Measurements from ENCODE around the gene PLAU.
"Not testable (repeated sequence)": the region's sequence is repeated elsewhere in the genome, so short reads cannot be mapped to it uniquely, and the experiment has no call there.

Gene PLAU

DNA sequence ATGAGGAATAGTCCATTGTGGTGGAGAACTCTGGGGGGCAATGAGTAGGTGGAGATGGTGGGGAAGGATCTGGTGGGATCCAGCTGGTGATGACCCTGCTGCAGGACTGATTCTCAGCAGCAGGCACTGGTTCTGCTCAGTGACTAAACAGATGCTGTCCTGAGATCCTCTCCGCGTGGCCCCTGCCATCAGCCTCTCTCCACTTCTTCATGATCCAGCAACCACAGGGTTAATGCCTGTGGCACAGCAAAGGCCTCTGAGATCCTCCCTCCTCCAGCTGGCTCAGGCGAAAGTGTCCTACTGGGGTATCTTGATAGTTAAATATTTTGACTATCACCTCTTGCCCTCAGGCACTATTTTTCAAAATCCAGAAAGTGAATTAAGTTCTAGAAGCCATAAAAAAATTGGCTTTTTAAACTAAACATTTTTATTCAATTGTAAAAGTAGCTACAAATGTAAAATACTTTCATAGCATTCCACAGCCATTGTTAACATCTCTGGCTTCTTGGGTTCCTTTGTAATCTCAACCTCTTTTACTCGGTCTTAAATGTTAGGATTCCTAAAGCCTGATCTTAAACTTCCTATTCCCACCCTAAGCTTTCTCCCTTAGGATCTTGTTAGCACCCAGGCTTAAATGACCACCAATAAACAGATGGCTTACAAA, 13.1 kb downstream of the PLAU start:
- DNase-seq: no peak

DNA sequence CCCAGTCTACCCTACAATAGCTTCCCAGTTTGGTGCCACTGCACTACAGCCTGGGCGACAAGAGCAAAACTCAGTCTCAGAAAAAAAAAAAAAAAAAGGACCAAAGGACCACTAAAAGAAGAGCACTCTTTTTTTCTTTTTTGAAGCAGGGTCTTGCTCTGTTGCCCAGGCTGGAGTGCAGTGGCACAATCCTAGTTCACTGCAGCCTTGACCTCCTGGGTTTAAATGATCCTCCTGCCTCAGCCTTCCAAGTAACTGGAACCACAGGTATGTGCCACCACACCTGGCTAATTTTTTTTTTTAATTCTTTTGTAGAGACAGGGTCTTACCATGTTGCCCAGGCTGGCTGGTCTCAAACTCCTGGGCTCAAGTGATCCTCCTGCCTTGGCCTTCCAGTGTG, 14.0 kb downstream of the PLAU start:
- no peak for DNase-seq

DNA sequence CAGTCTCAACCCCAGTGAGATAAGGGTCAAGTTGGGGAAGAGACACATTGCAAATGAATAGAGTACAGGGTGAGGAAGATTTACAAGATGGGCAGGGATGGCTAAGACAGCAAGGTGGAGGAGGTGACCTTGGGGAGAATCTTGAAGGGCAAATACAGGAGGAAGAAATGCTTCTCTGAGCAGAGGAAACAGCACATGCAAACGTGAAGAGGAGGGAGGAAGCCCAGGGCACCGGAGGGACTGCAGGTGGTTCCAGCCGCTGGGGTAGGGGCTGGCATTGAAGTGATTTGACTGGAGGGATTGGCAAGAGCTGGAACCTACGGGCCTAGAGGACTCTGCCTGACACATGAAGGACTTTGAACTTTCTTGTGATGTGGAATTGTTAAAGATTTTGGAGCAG, 14.6 kb downstream of the PLAU start:
- no peak for DNase-seq

DNA sequence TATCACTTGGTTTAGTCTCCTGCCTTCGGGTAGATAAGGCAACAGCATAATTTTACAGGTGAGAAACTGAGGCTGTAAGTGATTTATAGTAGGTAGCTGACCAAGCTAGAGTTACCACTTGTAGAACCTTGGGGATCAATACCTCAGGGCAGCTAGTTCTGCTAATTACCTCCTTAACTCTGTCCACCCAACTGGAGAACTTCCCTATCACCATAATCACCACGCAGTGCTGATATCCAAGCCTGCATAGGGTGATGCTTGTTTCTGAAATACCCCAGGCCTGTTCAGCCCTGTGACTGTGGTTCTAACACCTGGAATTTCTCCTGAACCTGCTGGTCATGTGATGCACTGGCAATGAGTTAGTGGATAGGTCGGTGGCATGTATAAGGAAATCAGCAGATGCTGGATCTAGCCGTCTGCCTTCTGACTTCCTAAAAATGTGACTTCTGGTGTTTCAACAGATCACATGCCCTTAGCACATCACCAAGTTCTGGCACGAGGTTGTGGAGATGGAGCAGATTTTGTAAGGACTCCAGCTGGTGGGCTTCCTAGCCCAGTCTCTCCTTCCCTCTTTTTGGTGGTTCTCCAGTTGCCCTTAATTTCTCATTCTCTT, 15.3 kb downstream of the PLAU start:
- no peak for DNase-seq

DNA sequence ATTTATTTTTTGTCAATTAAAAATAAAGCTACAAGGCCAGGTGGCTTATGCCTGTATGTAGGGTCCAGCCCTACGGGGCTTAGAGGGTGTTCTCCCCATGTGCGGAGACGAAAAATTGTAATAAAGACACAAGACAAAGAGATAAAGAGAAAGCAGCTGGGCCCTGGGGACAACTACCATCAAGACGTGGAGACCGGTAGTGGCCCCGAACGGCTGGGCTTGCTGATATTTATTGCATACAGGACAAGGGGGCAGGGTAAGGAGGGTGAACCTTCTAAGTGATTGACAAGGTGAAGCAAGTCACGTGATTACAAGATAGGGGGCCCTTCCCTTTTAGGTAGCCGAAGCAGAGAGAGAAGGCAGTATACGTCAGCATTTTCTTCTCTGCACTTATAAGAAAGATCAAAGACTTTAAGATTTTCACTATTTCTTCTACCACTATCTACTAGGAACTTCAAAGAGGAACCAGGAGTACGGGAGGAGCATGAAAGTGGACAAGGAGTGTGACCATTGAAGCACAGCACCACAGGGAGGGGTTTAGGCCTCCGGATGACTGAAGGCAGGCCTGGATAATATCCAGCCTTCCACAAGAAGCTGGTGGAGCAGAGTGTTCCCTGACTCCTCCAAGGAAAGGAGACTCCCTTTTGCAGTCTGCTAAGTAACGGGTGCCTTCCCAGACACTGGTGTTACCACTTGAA, 19.8 kb downstream of the PLAU start:
- DNase-seq: not testable (repeated sequence)

DNA sequence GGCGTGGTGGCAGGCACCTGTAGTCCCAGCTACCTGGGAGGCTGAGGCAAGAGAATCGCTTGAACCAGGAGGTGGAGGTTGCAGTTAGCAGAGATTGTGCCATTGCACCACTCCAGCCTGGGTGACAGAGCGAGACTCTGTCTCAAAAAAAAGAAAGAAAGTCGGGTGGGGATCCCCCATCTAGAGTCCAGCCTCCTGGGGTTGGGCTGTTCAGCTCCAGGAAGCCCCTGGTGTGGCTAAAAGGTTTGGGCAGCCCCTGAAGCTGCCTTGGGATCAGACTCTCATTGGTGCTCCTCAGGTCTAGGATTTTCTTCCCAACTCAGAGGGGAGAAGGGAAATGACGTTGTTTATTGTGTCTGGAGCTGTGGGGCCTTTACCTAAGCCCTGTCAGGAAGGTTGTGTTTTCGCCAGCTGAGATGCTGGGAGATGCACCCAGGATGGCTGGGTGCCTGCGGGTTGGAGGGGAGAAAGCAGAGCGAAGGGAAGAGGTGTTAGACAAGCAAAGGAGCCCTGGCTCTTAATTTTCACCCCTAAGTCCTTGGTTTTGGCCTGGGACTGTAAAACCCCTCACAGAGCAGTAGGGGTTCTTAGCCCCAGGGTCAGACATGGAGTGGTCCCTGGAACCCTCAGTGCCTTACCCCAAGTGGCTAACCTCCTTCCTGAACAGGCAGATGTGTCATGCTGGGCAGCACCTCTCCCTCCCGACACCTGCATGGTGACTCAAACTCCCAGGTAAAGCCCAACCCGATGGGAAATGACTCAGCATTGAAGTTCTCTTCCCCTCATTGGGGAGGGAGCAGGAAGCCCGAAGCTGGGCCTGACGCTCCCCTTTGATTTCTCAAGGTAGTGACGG, 21.1 kb downstream of the PLAU start:
- DNase-seq: no peak

DNA sequence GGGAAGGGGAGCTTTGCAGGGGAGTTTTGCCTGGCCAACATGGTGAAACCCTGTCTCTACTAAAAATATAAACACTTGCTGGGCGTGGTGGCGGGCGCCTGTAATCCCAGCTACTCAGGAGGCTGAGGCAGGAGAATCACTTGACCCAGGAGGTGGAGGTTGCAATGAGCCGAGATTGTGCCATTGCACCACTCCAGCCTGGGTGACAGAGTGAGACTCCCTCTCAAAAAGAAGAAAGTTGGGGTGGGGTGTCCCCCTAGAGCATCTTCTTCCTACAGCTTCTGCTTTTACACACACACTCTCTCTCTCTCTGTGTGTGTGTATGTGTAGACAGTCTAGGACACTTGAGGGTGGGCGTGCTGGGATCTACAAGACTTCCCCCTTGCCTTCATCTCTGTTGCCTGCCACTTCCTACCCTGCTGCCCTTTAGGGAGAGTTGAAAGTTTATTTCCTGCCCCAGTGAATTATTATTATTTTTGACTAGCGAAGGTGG, 21.7 kb downstream of the PLAU start:
- DNase-seq: no peak

DNA sequence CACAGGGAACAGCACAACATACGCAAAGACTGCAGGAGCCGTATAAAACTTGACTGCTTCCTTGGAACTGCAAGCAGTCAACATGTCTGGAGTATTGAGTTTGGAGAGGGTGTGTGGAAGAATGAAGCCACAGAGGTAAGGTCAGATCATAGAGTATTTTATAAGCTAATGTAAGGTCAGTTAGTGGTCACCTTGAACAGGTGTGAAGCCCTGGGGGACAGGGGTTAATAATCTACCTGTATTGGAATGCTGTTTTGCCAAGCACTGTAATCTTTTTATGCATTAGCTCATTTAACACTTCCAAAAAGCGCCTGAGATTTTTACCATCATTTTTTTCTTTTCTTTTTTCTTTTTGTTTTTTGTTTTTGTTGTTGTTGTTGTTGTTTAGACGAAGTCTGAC, 23.1 kb downstream of the PLAU start:
- no peak for DNase-seq

DNA sequence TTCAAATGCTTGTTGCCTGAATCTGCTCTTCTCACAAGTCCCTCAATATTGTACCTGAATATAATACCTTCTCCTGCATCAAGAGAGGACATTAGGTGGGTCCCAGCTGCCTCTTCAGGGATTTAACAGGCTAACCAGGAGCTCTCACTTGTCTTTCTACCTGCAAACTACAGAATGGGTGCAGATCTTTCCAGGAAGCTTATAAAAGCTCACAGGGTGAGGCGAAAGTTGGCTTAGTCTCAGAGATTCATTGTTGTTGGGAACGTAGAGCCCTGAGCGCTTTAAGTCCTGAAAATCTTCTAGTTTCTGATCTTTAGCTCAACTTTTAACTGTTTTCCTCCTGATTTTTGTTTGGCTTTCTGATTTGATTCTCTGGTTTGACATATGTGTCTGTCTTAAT, 25.0 kb downstream of the PLAU start:
- DNase-seq: no peak

DNA sequence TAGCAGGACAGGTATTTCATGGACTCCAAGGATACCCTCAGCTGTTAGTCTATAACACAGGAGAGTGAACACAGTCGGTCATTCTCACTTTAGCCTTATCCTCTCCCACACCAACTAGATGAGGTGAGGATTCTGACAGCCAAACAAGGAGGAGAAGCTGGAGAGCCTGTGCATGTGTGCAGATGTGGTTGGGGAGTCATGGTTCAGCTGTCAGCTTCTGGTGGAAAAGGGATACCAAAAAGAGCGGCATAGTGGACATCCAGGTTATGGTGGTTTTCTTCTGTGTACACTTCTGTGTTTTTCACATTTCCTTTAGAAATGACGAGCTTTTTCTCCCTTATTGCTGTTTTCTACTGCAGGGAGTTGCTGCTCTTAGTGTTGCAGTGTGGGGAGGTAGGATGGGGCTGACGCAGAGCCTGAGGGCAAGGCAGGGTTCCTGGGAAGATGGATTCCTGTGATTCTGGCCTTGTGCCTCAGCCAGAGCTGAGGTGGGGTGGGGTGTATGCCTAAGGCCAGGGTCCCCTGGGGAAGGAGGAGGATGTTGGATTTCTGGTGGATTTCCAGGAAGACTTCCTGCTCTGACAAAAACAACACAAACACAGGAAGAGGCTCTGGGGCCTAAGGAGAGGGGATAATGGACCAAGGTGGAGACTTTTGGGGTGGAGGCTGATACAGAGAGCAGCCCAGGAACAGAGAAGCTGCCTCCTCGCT, 26.6 kb downstream of the PLAU start:
- DNase-seq: peak; percentile 21

DNA sequence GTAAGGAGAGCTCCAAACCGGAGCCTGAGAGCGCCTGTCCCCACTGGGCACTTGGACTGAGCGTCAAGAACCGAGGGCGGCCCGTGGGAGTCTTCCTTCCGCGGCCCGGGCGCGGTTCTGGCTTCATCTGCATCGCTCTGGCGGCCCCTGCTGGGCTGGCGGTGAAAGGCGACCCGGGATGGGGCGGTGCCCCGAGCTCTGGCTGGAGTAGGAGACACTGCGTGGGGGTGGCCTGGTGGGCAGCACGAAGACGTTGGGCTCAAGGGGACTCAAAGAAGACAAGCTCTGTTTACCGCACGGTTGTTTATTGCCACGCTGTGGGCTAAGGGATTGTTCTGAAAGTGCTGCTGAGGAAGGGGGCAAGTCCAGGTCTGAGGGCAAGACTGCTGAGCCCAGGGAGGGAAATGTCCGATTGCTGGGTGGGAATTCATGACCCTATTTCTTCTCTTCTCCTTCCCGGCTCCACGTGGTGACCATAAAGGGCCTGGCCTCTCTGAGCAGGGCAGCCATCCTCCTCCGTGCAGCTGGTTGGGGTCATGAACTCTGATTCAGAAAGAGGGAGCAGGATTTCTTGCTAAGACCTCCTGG, 29.8 kb downstream of the PLAU start:
- DNase-seq: peak; percentile 68

DNA sequence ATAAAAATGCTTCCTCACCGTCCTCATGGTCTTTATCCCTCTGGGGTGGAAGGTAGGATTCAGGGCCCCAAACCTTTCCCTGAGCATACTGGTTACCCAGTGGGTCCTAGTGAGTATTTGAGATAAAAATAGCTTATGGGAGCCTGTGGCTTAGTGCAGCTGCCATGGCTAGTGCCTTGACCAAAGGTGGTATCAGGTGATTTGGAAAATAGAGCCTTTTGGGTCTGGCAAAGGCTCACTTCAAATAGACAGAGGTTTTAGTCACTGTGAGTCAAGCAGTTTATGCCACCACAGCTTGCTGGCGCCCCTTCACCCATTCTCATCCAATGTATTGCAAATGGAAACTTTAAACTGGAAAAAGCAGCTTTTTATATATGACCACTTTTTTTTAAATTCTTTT, 30.4 kb downstream of the PLAU start:
- no peak for DNase-seq

DNA sequence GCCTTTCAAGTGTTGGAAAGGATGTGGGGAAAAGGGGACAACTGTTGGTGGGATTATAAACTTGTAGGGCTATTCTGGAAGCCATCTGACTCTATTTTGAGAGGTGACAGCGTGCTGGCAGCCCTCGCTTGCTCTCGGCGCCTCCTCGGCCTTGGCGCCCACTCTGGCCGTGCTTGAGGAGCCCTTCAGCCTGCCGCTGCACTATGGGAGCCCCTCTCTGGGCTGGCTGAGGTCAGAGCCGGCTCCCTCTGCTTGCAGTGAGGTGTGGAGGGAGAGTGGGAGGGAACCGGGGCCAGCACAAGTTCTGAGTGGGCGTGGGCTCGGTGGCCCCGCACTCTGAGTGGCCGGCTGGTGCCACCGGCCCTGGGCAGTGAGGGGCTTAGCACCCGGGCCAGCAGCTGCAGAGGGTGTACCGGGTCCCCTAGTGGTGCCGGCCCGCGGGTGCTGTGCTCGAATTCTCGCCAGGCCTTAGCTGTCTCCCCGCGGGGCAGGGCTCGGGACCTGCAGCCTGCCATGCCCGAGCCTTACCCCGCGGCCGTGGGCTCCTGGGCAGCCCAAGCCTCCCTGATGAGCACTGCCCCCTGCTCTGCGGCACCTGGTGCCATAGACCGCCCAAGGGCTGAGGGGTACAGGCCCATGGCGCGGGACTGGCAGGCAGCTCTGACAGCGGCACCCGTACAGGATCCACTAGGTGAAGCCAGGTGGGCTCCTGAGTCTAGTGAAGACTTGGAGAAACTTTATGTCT, 33.6 kb downstream of the PLAU start:
- no peak for DNase-seq

DNA sequence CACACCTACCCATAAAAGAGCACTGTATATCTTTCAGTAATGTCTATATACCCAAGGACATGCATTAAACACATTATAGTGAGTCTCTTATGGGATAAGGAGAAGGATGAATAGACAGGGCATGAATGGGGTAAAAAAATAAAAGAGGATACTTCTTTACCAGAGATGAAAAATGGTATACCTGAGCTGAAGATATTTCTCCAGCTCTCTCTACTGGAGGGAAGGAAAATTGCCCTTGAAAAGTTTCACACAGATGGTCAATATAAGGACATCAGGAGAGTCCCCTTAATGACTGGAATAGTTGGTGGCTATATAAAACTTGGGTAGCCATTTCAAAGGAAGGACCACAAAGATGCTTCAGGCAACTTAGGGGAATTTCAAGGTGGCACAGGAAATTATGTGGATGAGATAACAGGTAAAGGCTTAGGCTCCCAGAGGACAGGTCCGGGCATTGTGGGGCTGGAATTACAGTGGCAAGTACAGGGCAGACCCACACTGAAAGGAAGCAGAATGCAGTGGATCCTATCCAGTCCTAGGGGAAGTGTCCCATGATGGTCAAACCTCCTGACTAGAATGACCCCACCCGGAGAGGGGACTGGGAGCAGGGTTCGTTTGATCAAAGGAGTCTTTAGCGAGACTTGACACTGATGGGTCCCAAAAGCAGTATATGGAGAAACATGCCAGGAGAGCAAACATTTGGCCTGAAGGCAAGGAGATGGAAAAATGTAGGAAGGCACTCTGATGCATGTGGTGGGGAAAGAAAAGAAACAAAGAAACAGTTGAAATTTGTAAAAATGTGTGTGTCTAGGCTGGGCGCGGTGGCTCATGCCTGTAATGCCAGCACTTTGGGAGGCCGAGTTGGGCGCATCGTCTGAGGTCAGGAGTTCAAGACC, 35.6 kb downstream of the PLAU start:
- DNase-seq: no peak

DNA sequence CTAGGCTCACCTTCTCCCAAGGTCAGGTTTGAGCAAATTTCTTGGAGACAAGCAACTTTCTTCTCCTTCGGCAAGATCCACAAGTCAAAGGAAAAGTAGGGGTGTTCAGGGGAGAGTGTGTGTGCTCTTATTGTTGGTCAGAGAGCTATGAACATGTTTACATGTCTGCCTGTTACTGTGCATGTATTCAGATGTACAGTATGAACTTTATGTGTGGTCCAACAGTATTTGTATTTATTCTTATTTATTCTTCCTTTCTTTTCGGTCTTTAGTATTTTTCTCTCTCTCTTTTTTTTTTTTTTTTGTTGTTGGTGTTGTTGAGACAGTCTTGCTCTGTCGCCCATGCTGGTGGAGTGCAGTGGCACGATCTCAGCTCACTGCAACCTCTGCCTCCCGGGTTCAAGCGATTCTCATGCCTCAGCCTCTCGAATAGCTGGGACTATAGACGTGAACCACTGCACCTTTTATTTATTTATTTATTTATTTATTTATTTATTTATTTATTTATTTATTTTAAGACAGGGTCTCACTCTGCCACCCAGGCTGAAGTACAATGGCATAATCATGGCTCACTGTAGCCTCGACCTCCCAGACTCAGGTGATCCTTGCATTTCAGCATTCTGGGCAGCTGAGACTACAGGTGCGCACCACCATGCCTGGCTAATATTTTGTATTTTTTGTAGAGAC, 38.2 kb downstream of the PLAU start:
- DNase-seq: no peak

DNA sequence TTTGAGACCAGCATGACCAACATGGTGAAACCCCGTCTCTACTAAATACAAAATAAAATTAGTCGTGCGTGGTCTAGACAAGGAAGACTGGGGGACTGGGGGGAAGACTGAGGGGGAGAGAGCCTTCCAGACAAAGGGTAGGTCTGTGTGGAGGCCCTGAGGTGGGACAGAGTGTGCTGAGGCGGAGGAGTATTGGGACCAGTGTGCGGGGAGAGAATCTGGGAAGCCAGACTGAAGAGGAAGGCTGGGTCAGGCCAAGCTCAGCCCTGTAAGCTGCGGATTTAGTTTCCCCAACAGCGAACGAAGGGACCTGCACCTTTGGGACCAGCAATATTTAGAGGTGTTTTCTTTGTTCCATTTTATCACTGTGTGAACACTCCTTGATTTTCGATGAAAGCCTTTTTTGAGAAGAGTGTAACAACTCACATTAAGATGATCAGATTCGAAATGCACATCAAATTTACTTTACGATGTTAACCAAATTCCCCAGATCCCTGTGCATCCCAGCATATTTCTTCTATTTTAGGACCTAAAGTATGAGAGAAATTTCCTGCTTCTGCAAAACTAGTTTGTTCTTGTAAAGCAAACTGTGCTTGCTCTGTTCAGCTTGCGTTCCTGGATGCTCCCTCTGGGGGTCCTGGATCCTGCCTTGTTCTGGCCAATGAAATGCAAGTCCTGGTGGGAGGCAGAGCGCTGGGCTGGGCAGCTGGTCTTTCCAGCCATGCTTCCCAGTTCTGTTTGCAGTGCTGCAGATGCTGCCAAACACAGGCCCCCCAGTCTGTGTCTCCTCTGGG, 39.4 kb downstream of the PLAU start:
- peak; percentile 79 for DNase-seq

DNA sequence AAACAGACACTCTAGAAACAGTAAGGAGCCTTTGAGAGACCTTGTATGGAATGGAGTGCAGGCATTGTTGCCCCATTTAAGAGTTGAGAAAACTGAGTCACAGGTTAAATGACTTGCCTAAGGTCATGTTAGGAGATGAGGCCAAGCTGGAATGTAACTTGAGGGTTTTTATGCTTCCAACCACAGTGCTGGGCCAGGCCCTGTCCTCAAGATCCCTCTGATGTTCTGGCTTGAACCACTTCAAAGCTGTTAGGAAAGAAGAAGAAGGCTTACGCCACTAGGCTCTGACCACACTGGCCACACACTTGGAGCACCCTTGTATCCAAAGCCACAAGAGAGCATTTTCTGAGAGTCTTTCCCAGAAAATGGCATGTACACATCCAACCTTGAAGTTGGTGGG, 42.7 kb downstream of the PLAU start:
- DNase-seq: peak; percentile 66

DNA sequence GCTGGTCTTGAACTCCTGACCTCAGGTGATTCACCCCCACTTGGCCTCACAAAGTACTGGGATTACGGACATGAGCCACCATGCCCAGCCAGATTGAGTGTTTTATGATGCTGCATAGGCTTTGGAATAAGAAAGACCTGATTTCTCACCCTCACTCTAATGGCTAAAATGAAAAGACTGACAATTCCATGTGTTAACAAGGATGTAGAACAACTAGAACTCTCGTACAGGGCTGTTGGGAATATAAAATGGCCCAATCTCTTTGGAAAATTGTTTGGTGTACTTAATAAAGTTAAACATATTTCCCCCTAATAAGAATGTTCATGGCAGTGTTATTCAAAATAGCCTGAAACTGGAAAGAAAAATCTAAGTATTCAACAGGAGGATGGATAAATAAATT, 43.8 kb downstream of the PLAU start:
- no peak for DNase-seq

DNA sequence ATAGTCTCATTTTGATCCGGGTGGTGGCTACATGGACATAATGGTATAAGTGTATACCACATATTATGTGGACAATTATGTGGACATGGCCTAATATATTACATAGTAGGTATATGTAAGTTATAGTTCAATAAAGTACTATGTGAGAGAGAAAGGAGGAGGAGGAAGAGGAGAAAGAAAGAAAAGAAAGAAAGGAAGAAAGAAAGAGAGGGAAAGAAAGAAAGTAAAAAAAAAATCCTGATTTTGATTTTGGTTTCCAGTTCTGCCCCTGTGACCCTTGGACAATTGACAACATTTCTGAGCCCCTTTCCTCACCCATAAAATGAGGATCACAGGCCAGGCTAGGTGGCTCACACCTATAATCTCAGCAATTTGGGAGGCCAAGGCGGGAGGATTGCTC, 44.8 kb downstream of the PLAU start:
- DNase-seq: no peak

All from fibroblast of skin of right quadriceps (primary cell).